Placental epithelial cell (primary cell): ENCODE data around the gene EPS8. TPM values are rescaled to one million over a fixed set of nuclear protein-coding genes. Genes with fewer than 3 reads are reported as not detected.

Experiments
- small RNA-seq: library from RNA; depleted of rRNA; stranded (forward); fragments of <200 nt; gene quantifications from one replicate; pipeline ENCODE3, GENCODE V24; 2012
- total RNA-seq: library from RNA; depleted of rRNA; stranded (reverse); fragments of >200 nt; gene quantifications from 2 replicates; pipeline ENCODE4 v1.2.3, GENCODE V29; 2012

The EPS8 gene
- 3.1 and 5.5 TPM in 2 replicates for total RNA-seq

GRCh38 chr12:15789220-15790171 lies at the start of gene EPS8:
Gene EPS8, minus strand, starts transcription at chr12:15789388. Its CDS starts 106,437 bp downstream, at chr12:15682951.

Small RNAs within 50 kb of the gene (small RNA-seq; reads per million reads assigned to genes)
- gene RNU6-251P, result 0.20 reads per million

Other genes starting within 250 kb of the EPS8 start
- gene STRAP, start 93.0 kb upstream of the EPS8 start, total RNA-seq, result 56.9 and 102 TPM in 2 replicates
- gene DERA, start 121.9 kb upstream of the EPS8 start, total RNA-seq, result 43.2 and 78.3 TPM in 2 replicates